Stimulated activated CD4-positive, alpha-beta T cell treated with anti-CD3 and anti-CD28 coated beads, Interleukin-15, amount 100 ng/mL, for 24 hours (primary cell): ENCODE measurements around the gene ZNF628.
A peak's percentile ranks its signal among the peaks of the same experiment; 100 is the strongest.
"Not testable (repeated sequence)": the region's sequence is repeated elsewhere in the genome, so short reads cannot be mapped to it uniquely, and the experiment has no call there.

Experiments used
- DNase-seq: peaks from one replicate; pipeline ENCODE4 v3.0.0-alpha.2; 2020

The ZNF628 gene

DNA sequence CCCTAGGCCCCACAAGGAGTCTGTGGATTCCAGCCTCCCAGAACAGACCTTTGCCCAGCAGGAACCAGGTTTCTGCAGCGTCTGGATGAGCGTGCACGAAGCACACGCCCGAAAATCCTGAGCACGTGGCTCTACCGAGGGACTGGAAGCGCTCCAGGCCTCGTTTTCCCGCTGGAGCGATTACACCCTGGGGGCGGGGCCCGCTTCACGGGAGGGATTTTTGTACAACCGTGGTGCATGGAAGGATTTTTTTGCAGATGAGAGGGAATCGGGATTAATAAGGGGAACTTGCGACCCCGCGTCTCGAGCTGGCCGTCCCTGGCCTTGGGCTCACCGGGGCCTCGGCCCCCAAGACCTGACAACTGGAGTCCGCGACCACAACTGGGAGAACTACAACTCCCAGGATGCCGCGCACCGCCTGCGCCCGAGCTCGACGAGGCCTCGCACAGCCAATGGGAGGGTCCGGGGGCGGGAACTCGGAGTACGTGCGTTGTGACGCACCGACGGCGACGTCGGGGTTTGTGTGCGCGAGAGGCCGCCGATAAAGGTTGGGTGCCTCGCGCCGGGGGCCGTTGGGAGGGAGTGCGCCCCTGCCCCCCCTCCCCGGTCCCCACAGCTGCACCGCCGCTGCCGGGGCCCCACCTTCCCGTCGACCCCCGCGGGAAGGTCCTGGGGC lies at the start of gene ZNF628:
TSS of gene ZNF628 (plus strand) at position 518 of the 676 bp plus-strand sequence. CDS start 3,294 bp downstream, outside the sequence.
- peak; percentile 99 for DNase-seq

DNA sequence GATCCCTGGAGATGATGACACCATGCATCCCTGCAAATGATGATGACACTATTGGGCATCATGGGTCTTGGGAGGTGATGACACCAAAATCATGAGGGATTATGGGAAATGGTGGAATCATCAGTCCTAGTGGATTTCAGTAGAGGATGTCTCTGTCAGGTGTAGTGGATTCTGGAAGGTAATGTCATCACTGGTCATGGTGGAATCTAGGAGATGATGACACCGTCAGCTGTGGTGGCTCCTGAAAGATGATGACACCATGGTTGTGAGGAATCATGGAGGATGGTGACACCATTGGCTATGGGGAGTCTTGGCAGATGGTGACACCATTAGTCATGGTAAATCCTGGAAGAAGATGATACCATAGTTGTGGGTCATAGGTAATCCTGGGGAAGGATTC lies 45.2 kb upstream of the ZNF628 start:
- no peak for DNase-seq

DNA sequence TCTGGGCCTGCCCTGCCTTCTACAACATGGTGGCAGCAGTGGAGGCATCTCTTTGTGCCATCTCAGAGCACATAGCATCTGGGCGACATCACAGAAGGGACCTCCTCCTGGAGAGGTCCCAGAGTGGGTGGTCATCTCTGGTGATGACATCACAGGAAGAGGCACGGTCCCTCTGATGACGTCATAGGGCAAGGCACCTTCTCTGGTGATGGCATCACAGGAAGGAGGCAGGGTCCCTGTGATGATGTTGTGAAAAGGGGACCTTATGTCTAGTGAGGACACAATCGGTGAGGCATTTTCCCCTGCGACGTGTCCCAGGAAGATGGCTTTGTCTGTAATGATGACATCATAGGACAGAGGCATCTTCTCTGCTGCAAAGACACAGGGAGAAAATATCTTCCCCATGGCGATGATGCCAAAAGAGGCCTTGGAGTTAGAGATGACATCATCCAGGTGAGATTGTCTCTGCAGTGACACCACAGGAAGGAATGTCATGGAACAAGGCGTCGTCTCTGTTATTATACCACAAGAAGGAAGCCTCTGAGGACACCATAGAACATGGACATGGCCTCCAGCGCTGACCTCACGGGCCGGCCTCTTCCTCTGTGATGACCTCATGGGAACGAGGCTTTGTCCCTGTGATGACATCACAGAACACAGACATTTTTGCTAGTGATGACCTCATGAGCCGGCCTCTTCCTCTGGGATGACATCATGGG lies 44.0 kb upstream of the ZNF628 start:
- no peak for DNase-seq

DNA sequence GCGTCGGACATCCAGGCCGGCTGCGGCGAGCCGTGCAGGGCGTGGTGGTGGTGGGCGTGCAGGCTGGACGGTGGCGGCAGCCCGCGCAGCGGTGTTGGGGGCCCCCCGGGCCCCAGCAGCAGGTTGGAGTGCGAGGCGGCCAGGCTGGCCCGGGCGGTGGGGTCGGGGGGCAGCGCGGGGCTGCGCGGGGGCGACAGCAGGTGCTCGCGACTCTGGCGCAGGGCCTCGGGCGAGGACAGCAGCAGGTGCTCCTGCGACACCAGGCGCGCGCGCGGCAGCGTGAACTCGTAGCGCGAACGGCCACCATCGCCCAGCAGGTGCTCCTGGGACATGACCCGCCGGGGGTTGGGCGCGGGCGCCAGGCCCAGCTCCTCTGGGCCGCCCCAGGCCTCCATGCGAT lies 43.1 kb upstream of the ZNF628 start:
- DNase-seq, result no peak

DNA sequence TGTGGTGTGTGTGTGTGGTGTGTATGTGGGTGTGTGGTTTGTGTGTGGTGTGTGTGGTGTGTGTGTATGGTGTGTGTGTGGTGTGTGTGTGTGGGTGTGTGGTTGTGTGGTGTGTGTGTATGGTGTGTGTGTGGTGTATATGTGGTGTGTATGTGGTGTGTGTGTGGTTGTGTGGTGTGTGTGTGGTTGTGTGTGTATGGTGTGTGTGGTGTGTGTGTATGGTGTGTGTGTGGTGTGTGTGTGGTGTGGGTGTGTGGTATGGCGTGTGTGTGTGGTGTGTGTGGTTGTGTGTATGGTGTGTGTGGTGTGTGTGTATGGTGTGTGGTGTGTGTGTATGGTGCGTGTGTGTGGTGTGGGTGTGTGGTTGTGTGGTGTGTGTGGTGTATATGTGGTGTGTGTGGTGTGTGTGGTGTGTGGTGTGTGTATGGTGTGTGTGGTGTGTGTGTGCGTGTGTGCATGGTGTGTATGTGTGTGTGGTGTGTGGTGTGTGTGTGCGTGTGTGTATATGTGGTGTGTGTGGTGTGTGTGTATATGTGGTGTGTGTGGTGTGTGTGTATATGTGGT lies 42.0 kb upstream of the ZNF628 start:
- DNase-seq, result no peak

DNA sequence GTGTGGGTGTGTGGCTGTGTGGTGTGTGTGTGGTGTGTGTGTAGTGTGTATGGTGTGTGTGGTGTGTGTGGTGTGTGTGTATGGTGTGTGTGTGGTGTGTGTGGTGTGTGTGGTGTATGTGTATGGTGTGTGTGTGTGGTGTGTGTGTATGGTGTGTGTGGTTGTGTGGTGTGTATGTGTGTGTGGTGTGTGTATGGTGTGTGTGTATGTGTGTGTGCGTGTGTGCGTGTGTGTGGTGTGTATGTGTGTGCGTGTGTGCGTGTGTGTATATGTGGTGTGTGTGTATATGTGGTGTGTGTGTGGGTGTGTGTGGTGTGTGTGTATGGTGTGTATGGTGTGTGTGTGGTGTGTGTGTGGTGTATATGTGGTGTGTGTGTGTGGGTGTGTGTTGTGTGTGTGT lies 41.4 kb upstream of the ZNF628 start:
- DNase-seq, result no peak

DNA sequence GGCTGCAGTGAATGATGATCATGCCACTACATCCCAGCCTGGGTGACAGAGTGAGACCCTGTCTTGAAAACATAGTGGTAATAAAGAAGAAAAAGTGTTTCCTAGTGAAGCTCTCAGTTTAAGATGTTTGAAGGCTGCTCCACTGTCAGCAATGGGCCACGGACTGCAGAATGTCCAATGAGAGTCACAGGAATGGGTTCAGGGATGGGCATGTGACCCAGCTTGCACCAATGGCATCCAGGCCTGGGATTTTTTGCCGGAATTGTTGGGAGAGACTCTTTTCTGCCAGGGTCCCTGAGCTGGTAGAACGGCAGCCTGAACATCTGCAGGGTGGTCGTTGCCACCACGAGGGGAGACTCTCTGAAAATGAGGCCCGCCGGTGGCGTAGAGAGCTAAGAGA lies 39.6 kb upstream of the ZNF628 start:
- DNase-seq, result no peak

DNA sequence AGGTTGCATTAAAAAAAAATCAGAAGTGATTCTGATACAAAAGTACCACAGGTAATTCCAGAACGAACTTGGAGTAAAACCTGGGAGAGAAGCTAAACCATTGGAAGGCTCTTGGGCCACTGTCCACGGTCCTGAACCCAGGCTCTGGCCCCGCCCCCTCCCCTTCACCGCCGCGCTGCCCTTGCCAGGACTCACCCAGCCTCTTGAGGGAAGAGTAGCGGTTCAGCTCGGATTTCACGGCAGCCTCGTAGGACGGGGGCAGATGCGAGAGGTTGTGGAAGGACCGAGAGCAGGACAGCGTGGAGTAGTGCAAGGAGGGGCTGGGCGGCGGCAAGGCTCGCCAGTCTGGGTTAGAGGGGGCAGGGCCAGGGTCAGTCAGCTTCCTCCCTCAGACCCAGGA lies 39.0 kb upstream of the ZNF628 start:
- peak; percentile 37 for DNase-seq

DNA sequence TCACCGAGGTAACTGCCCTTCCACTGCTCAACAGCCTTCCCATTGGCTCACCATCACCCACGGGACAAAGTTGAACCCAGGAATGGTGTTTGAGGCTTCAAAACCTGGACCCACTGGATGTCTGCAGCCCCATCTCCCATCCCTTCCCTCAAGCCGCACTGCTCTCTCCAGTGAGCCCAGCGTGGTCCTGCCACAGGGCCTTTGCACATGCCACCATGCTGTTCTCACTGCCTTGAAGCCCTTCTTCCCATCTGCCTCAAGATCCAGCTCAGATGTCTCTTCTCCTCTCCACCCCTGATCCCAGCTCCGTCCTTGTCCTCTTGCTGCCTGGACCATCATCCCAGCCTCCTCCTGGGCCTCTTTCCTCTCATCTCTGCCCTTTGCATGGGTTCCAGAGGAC lies 37.4 kb upstream of the ZNF628 start:
- no peak for DNase-seq

DNA sequence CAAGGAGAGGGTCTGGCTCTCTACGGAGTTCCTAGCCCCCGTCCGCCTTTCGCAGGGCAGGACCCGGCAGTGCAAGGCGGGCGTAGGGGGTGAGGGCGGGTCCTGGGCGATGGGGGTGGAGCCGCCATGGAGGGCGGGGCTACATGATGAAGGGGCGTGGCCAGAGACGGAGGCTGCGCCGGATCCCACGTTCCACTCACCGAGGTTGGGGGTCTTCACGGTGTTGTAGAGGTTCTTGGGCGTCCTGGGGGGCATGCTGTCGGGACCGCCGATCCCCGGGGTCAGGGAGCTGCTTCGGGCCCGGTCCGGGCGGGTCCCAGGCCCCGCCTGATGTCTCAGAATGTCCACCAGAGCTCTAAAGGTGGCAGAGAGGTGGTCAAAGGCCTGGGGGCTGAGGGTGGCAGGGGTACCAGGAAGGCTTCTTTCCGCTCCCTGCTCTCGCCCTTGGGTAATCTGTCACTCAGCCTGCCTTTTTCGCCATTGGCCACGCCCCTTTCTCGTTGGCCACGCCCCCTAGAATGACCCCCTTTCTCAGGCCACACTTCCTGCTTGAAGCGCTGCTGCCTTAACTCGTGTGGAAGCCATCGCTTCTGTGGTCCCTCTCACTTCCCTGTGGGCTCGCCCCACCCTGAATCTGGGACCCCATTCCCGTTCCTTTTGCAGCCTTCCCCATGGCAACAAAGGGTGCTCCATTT lies 35.9 kb upstream of the ZNF628 start:
- DNase-seq, result peak; percentile 36

DNA sequence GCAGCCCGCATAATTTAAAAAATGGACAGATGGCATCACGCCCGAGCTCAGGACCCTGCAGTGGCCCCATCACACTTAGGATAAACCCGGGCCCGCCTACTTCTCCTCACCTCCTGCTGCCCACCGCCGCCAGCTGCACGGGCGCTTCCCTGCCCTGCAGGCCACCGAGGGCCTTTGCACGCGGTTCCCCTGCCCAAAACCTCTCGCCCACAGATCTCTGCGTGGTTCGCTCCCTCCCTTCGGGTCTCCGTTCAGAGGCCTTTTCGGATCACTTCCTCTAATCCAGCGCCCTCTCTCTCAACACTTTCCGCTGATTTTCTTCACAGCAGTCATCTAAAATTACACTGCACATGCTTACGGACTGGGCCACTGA lies 35.1 kb upstream of the ZNF628 start:
- DNase-seq, result no peak

DNA sequence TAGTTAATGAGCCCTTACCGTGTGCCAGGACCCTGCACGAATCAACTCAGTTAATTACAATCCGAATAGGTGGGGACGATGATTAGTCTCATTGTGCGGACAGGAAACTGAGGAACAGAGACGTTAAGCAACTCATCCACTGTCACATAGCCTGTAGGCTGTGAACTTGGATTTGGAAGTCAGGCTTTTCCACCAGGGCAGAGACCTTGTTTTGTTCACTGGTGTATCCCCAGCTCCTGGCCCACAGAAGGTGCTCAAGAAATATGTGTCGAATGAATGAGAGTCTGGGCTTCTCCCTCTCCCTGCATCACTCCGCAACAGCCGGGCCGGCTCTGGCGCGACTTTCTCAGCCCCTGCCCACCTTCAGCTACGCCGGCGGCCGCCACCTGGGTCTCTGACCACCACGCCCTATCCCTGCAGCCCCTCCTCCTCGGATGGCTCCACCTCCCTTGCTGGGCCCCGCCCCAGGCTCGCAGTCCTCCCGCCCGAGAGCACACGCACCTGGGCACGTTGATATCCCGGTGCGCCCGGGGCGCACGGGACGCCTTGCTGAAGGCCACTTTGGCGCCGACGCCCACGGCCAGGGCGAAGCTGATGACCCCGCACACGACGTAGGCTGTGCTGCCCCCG lies 34.6 kb upstream of the ZNF628 start:
- DNase-seq, result peak; percentile 46

DNA sequence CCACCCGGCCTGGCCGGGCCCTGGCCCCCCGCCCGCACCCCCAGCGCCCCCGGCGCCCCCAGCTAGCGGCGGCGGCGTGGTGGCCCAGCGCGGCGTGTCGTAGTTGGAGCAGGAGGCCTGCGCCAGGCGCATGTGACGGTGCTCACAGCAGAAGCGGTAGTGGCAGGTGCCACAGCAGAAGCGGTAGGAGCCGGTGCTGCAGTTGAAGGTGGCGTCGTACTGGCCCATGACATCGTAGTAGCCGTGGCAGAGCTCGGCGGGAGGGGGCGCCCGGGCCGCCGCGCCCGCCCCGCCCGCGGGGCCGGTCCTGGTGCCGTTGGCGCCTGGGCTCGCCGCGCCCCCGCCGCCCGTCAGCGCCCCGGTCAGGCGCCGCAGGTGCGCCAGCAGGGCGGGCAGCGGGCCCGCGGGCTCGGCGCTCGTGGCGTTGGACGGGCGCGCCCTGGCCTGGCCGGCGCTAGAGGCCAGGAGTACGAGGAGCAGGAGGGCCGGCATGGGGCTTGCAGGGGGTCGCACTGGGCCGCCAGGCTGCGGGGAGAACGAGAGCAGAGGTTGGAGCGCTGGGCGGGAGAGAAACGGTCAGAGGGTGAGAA lies 34.0 kb upstream of the ZNF628 start:
- no peak for DNase-seq

DNA sequence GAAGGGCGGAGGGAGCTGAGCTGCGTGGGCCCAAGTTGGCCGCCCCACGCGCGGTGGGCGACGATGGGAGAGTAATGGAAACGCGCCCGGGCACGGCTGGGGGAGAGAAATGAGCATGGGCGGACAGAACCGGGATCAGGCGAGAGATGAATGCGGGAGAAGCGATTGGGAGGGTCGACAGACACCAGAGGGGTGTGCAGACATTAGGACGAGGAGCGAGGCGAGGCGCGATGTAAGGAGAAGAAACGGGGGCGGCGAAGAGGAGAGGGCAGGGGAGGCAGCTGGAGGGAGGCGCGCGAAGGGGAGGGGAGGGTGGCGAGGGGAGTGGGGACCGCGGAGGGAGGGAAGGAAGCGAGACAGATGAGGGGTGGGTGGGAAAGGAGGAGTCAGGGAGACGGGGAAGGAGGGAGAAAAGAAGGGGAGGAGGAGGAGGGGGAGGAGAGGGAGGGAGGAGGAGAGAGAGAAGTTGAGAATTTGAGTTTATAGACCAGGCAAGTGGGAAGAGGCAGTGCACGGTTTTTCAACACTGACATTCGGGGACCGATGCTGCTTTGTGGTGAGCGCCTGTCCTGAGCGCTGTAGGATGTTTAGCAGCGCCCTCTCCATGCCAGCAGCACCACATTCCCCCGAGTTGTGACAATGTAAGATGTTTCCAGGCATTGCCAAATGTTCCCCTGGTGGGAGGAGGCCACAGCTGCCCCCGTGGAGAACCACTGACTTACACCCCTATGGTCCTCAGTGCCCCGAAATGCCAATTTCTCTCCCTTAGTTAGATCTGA lies 33.2 kb upstream of the ZNF628 start, which contains the start of gene SHISA7:
TSS of gene SHISA7 (minus strand) at position 256 of the 779 bp plus-strand sequence. CDS start 437 bp downstream, outside the sequence.
- DNase-seq, result no peak

DNA sequence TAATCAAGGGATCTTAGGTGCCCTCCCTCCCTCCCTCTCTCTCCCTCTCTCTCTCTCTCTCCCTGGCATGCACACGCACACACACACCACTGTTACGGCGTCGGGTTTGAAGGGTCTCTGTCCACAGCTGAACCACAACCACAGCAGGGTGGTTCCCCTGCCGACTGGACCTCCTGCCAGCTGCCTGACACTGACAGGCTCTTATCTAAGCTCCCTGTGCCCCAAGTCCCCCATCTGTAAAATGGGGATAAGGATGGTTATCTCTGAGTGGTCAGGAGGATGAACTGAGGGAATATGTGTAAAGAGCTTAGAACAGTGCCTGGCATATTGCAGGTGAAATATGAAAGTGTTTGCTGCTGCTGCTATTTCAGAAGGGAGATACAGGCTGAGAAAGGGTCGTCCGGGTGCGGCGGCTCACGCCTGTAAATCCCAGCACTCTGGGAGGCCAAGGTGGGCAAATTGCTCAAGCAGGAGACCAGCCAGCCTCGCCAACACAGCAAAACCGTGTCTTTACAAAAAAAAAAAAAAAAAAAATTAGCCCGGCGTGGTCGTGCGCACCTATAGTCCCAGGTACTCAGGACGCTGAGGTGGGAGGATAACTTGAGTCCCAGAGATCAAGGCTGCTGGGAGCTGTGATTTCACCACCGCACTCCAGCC lies 32.5 kb upstream of the ZNF628 start:
- DNase-seq, result no peak

DNA sequence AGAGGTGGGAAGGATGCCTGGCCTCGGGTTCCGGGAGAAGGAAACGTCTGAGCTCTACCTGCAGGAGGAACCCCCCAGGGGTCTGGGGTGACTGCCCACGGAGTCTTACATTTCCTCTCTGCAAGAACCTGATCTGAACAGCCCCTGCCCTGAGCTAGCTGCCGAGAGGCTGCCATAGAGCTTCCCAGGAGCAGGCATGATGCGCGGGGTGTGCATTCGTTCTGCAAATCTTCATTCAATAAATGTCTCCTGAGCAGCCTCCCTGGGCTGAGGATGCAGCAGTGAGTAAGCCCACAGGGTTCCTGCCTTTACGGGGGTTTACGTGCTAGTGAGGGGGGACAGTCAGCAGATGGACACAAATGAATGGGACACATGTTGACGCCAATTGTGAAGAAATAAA lies 31.8 kb upstream of the ZNF628 start:
- no peak for DNase-seq

DNA sequence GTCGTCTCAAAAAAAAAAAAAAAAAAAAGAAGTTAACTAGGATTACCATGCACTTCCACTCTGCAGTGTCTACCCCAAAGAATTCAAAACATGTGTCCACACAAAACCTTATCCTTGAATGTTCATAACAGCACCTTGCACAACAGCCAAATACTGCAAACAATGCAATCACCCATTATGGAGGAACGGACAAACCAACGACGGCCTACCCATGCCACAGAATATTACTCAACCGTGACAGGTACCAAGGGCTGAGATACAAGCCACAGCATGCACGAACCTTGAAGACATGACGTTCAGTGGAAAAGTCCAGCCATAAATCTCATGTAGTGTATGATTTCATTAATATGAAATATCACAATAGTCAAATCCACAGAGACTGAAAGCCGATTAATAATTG lies 30.4 kb upstream of the ZNF628 start:
- DNase-seq, result no peak

DNA sequence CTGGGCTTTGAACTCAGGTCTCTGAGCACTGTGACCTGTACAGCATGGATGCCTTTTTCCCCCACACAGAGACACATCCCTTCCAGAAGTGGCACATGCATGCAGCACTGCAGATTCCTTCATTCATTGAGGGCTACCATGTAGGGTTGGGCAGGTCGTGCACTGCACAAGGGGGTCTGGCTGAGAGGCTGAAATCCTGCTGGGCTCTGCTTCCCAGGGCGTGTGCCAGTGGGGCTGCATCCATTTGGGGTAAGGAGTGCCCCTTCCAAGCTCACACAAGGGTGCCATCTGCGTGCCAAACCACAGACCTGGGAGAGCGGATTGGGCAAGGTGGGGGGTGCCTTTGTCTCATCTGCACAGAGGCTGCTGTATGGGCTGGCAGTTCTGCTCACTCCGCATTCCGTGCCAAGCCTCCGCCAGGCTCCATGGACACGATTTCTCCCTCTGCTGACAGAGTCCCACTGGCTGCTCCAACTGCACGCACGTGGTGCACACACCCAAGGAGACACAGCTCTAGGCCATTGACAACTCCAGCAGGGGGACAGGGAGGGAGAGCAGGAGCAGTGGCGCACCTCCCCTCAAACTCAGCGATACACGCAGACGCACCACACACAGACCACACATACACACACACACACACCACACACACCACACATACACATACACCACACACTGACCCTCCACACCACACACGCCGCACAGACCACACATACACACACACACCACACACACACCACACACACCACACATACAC lies 28.8 kb upstream of the ZNF628 start:
- DNase-seq, result no peak

DNA sequence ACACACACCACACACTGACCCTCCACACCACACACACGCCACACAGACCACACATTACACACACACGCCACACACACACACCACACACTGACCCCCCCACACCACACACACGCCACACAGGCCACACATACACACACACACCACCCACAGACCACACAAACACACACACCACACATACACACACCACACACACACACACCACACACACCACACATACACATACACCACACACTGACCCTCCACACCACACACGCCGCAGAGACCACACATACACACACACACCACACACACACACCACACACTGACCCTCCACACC lies 28.3 kb upstream of the ZNF628 start:
- DNase-seq, result not testable (repeated sequence)

DNA sequence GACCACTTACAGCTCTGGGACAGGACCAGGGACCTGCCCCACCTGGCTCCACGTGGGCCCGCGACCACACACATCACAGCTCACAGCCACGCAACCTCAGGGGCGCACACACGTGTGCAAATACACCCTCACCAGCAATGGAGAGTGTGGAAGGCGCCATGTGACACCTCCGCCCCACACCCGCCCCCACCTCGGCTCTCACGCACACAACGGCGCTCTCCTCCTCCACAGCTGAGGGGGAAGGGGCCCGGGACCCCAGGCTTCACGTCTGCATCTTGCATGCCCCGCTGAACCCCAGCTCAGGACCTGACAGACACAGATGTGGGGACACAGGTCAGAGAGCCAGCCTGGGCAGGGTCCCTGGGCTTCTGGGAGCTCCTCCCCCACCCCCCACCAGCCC lies 26.9 kb upstream of the ZNF628 start:
- DNase-seq, result no peak
